ENCODE results near the gene SARS1. TPM values are rescaled to one million over a fixed set of nuclear protein-coding genes. Genes with fewer than 3 reads are reported as not detected.
"Not testable (repeated sequence)": the region's sequence is repeated elsewhere in the genome, so short reads cannot be mapped to it uniquely, and the experiment has no call there.

The SARS1 gene
- total and polyA plus RNA-seq, 9 donors = 83.7 to 317 (median 119) TPM

GRCh38 chr1:109213345-109213823 lies 334 bp upstream of the SARS1 start:
- no peak for TF ChIP-seq EP300 (IDR thresholded peaks at IDR 0.05)
- TF ChIP-seq CTCF (IDR thresholded peaks at IDR 0.05) = no peak
- no peak for TF ChIP-seq POLR2A (IDR thresholded peaks at IDR 0.05)
- WGBS, 3 donors = 25 to 31% (median 27%) methylated on average over 10 of the region's 10 CpGs
- Histone ChIP-seq H3K9me3 (no peaks in the 10 kb centered on the region), H3K4me1 (ENCODE audit: insufficient read depth) (peaks cover 2% of the 10 kb centered on the region), H3K27ac (peak overlapping the region in 1 of 2 donors; percentile 87), H3K4me3 (peak overlapping the region; percentile 81), H3K27me3 (no peaks in the 10 kb centered on the region), H3K36me3 (no peaks in the 10 kb centered on the region)
- intact Hi-C loops (cut with DNase I) = loop anchor here in 1 of 4 donors (10.0 kb wide), 1 partner anchor 71 kb away; the partner anchor contains the start of gene PSRC1
- DNase-seq = no peak

- intact Hi-C loops (cut with DNase I) = loop anchor here in 1 of 4 donors (10.0 kb wide), 1 partner anchor 70 kb away; the partner anchor contains the start of gene PSRC1
- H3K27ac ChIP-seq = peak overlapping the region in 1 of 2 donors; percentile 87
These were observed 1.2 kb downstream of the SARS1 start for GRCh38 chr1:109214695-109215623.

GRCh38 chr1:109216662-109217061 lies 2.9 kb downstream of the SARS1 start:
- Histone ChIP-seq H3K4me3 (no peak overlapping the region), H3K27ac (no peak overlapping the region), H3K36me3 (no peaks in the 10 kb centered on the region), H3K4me1 (ENCODE audit: insufficient read depth) (peaks cover 4% of the 10 kb centered on the region), H3K27me3 (no peaks in the 10 kb centered on the region), H3K9me3 (no peaks in the 10 kb centered on the region)
- TF ChIP-seq EP300 (IDR thresholded peaks at IDR 0.05) (no peak), CTCF (IDR thresholded peaks at IDR 0.05) (no peak), POLR2A (IDR thresholded peaks at IDR 0.05) (no peak)
- DNase-seq = no peak
- 92 to 94% (median 94%) methylated on average over 4 of the region's 4 CpGs for WGBS, 3 donors
- intact Hi-C loops (cut with DNase I) = loop anchor here in 1 of 4 donors (10.0 kb wide), 1 partner anchor 68 kb away; the partner anchor contains the start of gene PSRC1

More at GRCh38 chr1:109214695-109215623, 1.2 kb downstream of the SARS1 start:
- Histone ChIP-seq H3K36me3 (no peaks in the 10 kb centered on the region), H3K27me3 (no peaks in the 10 kb centered on the region), H3K9me3 (no peaks in the 10 kb centered on the region), H3K4me1 (ENCODE audit: insufficient read depth) (peaks cover 4% of the 10 kb centered on the region), H3K4me3 (peak overlapping the region; percentile 81)
- DNase-seq = peak in 2 of 5 donors; percentile 17 to 52
- no peak for TF ChIP-seq EP300 (IDR thresholded peaks at IDR 0.05)
- TF ChIP-seq POLR2A (IDR thresholded peaks at IDR 0.05) = no peak
- no peak for TF ChIP-seq CTCF (IDR thresholded peaks at IDR 0.05)
- 8% methylated on average over 13 of the region's 13 CpGs for WGBS, 3 donors

GRCh38 chr1:109218516-109218915 lies 4.8 kb downstream of the SARS1 start:
- TF ChIP-seq POLR2A (IDR thresholded peaks at IDR 0.05) = no peak
- no peak for TF ChIP-seq CTCF (IDR thresholded peaks at IDR 0.05)
- no peak for TF ChIP-seq EP300 (IDR thresholded peaks at IDR 0.05)
- H3K27me3 ChIP-seq = no peaks in the 10 kb centered on the region
- H3K36me3 ChIP-seq = no peaks in the 10 kb centered on the region
- H3K27ac ChIP-seq = no peak overlapping the region
- 66 to 68% (median 68%) methylated on average over 3 of the region's 3 CpGs for WGBS, 3 donors
- intact Hi-C loops (cut with DNase I) = loop anchor here in 1 of 4 donors (10.0 kb wide), 1 partner anchor 66 kb away; the partner anchor contains the start of gene PSRC1
- H3K9me3 ChIP-seq = no peaks in the 10 kb centered on the region
- H3K4me1 ChIP-seq (ENCODE audit: insufficient read depth) = peaks cover 4% of the 10 kb centered on the region
- DNase-seq = no peak
- H3K4me3 ChIP-seq = no peak overlapping the region

GRCh38 chr1:109221201-109221600 lies 7.5 kb downstream of the SARS1 start:
- H3K9me3 ChIP-seq; H3K4me1 ChIP-seq (ENCODE audit: insufficient read depth); intact Hi-C loops (cut with DNase I); H3K27ac ChIP-seq; H3K27me3 ChIP-seq; H3K36me3 ChIP-seq; DNase-seq; H3K4me3 ChIP-seq: not testable (repeated sequence)
- whole genome bisulfite sequencing, 3 donors = 97% methylated on average over 9 of the region's 9 CpGs
